Spleen (tissue), 7 donors: Measurements from ENCODE around the gene PRTG.

ENCODE experiments used
- POLR2A ChIP-seq, 3 donors: fragments of 450-650 bp; IDR thresholded peaks; one replicate each; pipeline ENCODE4 v1.5.1; 2017; ENCODE audit warnings: antibody characterized with exemption in 3 of 3, mild to moderate bottlenecking in 1 of 3
- TF ChIP-seq, protein P1 (sequence below), 11 experiments: fragments of 200-600 bp in 7 of 11; fragments of 450-650 bp in 4 of 11; sonication (generic) in 4 of 11; IDR thresholded peaks in 8 of 11; conservative IDR thresholded peaks in 3 of 11; 1 replicate in 7 of 11; 2 replicates in 4 of 11; pipeline versions ENCODE4 v1.4.0 to v1.8.0; 2016 to 2021; ENCODE audit warnings: antibody characterized with exemption in 11 of 11, inconsistent platforms in 4 of 11, mild to moderate bottlenecking in 1 of 11
- donor health status: DM: no; HTN: no; CAD: no; lungs with moderate emphysema.
- donor health status: DM: no; HTN: no; CAD: no.
- donor health status: DM: no; HTN: no; CAD: no.

DNA sequence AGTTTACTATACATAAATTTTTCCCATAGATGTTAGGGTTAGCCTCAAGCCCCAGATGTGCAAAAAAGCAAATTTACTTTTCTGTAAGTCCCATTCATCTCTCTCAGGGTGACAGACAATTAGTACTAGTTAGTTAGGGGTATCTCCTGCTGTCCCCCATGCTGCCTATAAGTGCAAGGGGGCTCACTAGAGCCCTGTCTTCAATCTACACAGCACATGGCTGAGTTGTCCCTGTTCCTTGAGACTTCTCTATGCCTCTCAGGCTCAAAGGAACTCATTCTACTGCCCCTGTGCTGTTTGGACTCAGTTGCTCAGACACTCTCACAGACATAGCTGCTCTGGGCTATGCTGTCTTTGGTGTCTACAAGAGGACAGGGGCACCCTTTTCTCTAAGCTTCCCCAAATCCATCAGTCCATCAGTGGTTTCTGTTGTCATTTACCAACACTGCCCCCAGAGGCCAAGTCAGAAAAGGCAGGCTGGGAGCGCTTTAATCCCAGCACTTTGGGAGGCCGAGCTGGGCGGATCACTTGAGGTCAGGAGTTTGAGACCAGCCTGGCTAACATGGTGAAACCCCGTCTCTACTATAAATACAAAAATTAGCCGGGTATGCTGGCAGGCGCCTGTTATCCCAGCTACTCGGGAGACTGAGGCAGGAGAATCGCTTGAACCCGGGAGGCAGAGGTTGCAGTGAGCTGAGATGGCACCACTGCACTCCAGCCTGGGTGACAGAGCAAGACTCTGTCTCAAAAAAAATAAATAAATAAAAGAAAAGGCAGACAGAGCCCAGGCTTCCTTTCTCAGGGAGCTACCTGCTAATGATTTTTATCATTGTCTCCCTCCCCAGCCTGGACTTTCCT lies 31.4 kb upstream of the PRTG start:
- TF ChIP-seq, protein P1, sequence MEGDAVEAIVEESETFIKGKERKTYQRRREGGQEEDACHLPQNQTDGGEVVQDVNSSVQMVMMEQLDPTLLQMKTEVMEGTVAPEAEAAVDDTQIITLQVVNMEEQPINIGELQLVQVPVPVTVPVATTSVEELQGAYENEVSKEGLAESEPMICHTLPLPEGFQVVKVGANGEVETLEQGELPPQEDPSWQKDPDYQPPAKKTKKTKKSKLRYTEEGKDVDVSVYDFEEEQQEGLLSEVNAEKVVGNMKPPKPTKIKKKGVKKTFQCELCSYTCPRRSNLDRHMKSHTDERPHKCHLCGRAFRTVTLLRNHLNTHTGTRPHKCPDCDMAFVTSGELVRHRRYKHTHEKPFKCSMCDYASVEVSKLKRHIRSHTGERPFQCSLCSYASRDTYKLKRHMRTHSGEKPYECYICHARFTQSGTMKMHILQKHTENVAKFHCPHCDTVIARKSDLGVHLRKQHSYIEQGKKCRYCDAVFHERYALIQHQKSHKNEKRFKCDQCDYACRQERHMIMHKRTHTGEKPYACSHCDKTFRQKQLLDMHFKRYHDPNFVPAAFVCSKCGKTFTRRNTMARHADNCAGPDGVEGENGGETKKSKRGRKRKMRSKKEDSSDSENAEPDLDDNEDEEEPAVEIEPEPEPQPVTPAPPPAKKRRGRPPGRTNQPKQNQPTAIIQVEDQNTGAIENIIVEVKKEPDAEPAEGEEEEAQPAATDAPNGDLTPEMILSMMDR (IDR thresholded peaks at IDR 0.05 in 8 of 11, conservative IDR thresholded peaks at IDR 0.05 in 3 of 11): peak in 9 of 11 experiments; percentile 20 to 68 (median 62)
- no peak for TF ChIP-seq POLR2A (IDR thresholded peaks at IDR 0.05)
